D341Med (cell line): ENCODE measurements around the gene CFAP410.
A peak's percentile ranks its signal among the peaks of the same experiment; 100 is the strongest.
"Not testable (repeated sequence)": the region's sequence is repeated elsewhere in the genome, so short reads cannot be mapped to it uniquely, and the experiment has no call there.

Source experiments
- DNase-seq: peaks from one replicate; pipeline ENCODE4 v3.0.0; 2012; ENCODE audit warnings: low spot score

Gene CFAP410

GRCh38 chr21:44368711-44369446 is 29.7 kb upstream of the CFAP410 start:
- DNase-seq, result peak; percentile 52

GRCh38 chr21:44366586-44367211 is 27.5 kb upstream of the CFAP410 start:
- peak; percentile 27 for DNase-seq

DNA sequence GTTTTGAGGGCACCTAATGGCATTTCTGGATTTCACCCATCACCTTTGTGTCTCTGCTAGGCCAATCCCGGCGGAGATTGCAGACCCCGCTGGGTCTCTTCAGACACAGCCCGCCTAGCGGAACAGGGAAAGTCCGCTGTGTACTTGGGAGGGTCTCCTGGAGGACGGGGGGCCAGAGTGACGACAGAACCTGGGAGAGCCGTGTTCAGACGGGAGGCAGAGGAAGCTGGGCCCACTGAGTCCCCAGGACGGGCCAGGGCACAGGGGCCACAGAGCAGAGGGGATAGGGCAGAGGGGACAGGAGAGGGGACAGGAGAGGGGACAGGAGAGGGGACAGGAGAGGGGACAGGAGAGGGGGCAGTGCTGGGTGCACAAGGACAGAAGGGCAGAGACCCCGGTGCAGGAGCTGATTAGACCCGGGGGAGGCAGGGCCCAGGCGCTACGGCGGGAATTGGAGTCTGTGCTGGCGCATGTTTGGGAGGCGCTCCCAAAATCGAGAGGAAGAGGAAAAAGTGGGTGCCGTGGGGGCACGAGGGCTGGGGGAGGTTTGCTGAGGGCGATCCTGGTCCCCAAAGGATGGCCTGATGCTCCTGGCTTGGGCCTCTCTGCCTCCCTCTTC is 26.9 kb upstream of the CFAP410 start:
- no peak for DNase-seq

GRCh38 chr21:44365251-44365966 is 26.2 kb upstream of the CFAP410 start:
- DNase-seq, result peak; percentile 26

DNA sequence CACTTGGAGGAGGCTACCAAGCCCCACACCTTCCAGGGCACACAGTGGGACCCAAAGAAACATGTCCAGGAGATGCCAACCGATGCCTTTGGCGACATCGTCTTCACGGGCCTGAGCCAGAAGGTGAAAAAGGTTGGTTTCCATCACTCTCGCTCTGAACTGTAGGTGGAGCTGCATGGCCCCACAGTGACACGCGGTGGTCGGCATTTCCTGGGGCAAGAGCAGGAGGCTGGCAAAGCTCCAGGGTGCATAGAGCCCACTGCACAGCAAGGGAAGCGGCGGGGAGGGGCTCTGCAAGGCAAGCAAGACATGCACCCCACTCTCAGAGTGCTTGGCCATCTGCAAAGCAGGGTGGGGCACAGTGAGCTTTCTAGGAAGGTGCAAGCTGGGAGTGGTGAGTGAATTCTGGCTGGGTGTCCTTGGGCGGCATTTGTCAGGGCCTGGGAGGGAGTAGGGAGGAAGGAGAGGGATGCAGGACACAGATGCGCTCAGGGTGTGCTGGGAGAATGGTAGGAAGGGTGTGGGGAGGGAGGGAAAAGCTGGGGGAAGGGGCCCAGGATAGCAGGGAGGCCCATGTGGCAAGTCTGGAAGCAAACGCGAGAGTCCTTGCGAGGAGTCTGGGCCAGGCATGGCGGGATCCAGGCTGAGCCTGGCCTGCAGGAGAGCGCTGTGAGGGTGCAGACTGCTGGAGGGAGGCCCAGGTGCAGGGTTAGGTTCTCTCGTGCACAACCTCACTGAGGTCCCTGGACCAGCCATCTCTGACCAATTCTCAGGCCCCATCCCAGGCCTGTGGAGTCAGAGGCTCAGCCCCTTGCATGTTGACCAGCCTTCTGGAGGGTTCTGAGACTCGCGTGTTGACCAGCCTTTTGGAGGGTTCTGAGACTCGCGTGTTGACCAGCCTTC is 25.2 kb upstream of the CFAP410 start:
- peak; percentile 18 for DNase-seq

GRCh38 chr21:44363278-44363677 is 24.1 kb upstream of the CFAP410 start:
- DNase-seq, result no peak

DNA sequence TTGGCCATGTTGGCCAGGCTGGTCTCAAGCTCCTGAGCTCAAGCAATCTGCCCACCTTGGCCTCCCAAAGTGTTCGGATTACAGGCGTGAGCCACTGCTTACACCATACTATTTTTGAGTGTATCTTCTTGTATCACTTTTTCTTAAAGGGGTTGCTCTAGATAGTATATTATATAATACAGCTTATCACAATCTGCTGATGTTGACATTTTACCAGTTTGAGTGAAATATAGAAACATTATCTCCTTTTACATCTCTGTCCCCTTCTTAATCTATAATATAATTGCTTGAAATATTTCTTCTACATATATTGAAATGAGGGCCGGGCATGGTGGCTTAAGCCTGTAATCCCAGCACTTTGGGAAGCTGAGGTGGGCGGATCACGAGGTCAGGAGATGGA is 22.7 kb upstream of the CFAP410 start:
- DNase-seq, result not testable (repeated sequence)

GRCh38 chr21:44360159-44360558 is 21.0 kb upstream of the CFAP410 start:
- peak; percentile 14 for DNase-seq

- peak; percentile 1 for DNase-seq
Measured at GRCh38 chr21:44359396-44359795, 20.2 kb upstream of the CFAP410 start.

DNA sequence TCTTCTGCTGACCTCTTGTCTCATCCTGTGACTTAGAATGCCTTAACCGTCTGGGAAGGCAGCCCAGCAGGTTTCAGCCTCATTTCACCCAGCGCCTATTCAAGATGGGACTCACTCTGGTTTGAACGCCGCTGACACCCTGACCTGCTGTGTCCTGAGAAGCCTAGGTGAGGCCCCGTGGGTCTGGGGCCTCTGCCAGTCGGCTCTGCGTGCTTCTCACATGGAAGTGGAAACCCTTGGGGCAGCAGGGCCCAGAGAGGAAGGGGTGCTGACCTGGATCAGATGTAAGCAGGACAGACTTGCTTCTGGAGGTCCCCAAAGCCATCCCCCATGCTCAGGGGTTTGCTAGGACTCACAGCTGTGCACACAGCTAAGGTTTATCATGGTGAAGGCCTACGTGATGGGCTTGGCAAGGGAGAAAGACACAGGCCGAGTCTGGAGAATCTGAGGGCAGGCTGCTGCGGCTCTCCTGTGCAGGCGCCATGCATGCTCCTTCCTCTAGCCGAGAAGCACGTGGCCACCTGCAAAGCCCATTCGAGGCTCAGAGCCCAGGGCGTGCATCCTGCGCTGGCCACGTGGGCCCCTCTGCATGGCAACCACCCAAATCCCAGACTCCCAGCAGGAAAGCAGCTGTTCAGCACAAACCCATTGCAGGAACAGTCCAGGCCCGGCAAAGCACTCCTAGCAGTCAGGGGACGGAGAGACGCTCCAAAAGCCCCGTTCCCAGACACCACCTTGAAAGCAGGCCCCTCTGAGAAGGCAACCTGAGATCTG is 18.1 kb upstream of the CFAP410 start:
- DNase-seq, result no peak

- DNase-seq, result no peak
Measured at GRCh38 chr21:44356636-44357035, 17.4 kb upstream of the CFAP410 start.

DNA sequence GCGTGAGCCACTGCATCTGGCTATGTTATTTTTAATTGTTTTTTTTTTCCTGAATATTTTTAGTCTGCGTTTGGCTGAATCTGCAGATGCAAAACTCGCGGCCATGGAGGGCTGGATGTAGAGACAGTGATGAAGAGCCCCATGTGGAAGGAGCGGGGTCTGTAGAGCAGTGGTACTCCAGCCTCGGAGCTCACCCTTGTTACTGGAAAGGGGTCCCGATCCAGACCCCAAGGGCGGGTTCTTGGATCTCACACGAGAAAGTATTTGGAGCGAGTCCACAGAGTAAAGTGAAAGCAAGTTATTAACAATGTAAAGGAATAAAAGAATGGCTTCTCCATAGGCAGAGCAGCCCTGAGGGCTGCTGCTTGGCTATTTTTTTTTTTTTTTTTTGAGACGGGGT is 17.0 kb upstream of the CFAP410 start:
- DNase-seq, result no peak

GRCh38 chr21:44354775-44355771 is 15.9 kb upstream of the CFAP410 start:
- no peak for DNase-seq

DNA sequence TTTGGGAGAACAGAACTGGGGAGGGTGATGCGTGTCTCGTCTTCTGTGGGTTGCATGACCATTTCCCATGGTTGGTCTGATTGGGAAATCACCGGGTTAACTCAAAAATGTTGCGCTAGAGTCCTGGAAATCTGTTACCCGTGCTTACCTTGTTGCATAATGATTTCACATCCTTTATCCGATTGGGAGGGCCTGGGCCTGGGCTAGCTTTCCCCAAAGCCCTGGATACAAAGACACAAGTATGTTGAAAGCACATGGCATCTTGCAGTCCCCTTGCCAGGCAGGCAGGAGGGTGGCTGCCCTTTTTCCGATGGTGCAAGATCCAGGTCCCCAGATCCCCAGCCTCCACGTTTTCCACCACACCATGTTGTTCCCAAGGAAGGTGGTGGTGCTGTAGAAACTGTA is 14.8 kb upstream of the CFAP410 start:
- no peak for DNase-seq

DNA sequence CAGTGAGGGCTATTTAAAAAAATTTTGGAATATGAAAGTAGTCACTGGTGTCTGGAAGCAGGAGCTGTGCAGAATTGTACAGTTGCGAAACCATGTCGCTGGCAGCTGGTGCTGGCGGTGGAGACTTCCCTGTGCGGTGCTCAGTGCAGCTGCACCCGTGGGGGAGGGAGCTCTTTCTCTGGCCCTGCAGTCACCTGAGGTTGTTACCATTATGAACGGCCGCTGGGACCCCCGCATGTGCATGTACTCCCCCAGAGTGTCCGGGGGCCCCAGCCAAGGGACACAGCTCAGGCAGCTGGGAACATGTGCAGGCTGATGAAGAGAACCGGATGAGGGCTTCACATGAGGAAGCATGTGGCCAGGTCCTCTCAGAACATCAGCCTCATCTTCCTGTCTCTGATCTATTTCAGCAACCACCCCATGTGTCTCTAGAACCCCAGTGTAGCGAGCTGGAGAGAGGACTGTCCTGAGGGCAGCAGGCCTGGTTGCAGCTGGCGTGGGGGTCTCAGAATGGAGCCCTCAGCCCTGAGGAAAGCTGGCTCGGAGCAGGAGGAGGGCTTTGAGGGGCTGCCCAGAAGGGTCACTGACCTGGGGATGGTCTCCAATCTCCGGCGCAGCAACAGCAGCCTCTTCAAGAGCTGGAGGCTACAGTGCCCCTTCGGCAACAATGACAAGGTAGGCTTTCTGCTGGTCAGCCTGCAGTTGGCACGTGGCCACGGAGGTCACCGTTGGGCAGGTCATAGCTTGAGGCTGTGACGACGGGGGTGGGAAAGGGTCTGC is 14.2 kb upstream of the CFAP410 start, which contains the start of gene TRPM2:
Gene TRPM2 (plus strand): TSS at position 431 of the 780 bp plus-strand sequence. CDS start 80 bp downstream, at position 511.
- DNase-seq, result no peak

DNA sequence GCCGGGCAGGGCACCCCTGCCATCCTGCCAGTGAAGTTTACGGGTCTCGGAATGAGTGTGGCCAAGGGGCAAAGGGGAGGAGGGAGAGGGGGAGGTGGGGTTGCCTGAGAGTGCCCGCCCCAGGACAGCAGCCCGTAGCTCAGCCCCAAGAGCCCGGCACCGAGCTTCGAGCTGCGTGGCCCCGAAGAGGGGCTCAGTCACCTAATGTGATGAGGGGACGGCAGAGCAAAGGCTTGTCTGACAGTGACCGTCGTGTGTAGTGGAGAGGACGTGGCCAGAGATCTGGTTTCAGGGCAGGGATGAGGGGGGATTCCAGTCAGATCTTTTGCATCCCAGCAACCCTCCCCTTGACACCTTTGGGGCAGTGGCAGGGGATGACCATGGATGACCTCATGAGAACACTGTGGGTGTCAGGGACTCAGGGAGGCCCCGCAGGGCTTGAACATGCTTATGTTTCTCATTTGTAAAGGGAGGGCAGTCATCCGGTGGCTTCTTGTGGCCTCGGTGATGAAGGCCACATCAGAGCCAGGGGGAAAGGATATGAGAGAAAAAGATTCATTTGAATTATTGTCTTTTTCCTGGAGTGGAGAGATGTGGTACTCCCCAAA is 13.2 kb upstream of the CFAP410 start:
- DNase-seq, result no peak

GRCh38 chr21:44351535-44352252 is 12.5 kb upstream of the CFAP410 start:
- peak; percentile 3 for DNase-seq
